Dedifferentiated amniotic fluid mesenchymal stem cell (primary cell): ENCODE data around the gene TESMIN.

Experiments
- DNase-seq: peaks from one replicate; pipeline ENCODE4 v3.0.0-alpha.2; 2016; ENCODE audit errors: extremely low spot score

TESMIN gene

GRCh38 chr11:68683536-68684384, 67.6 kb downstream of the TESMIN start:
- no peak for DNase-seq

- DNase-seq, result no peak
Observed at GRCh38 chr11:68683121-68683520, 68.2 kb downstream of the TESMIN start.

- DNase-seq, result no peak
Observed at GRCh38 chr11:68682531-68682961, 68.8 kb downstream of the TESMIN start.

- no peak for DNase-seq
Observed at GRCh38 chr11:68680541-68681231, 70.6 kb downstream of the TESMIN start.

- DNase-seq, result no peak
Observed at GRCh38 chr11:68678031-68678441, 73.3 kb downstream of the TESMIN start.

GRCh38 chr11:68677432-68677831, 73.9 kb downstream of the TESMIN start:
- no peak for DNase-seq

GRCh38 chr11:68674461-68674860, 76.9 kb downstream of the TESMIN start:
- no peak for DNase-seq

GRCh38 chr11:68673991-68674390, 77.3 kb downstream of the TESMIN start:
- DNase-seq, result no peak

GRCh38 chr11:68673306-68673945, 77.9 kb downstream of the TESMIN start:
- DNase-seq, result no peak

GRCh38 chr11:68670208-68670992, 80.9 kb downstream of the TESMIN start:
- no peak for DNase-seq

GRCh38 chr11:68669301-68670090, 81.8 kb downstream of the TESMIN start:
- no peak for DNase-seq

GRCh38 chr11:68667511-68668500, 83.5 kb downstream of the TESMIN start:
- no peak for DNase-seq

- DNase-seq, result no peak
Observed at GRCh38 chr11:68666849-68667248, 84.5 kb downstream of the TESMIN start.

GRCh38 chr11:68665436-68665835, 85.9 kb downstream of the TESMIN start:
- DNase-seq, result no peak

GRCh38 chr11:68664906-68665305, 86.4 kb downstream of the TESMIN start:
- no peak for DNase-seq

GRCh38 chr11:68664141-68664540, 87.2 kb downstream of the TESMIN start:
- no peak for DNase-seq

GRCh38 chr11:68663482-68664010, 87.8 kb downstream of the TESMIN start:
- DNase-seq, result no peak

- DNase-seq, result no peak
Observed at GRCh38 chr11:68661697-68662603, 89.4 kb downstream of the TESMIN start.
